ENCODE results near the gene TAMALIN.
"Not testable (repeated sequence)": the region's sequence is repeated elsewhere in the genome, so short reads cannot be mapped to it uniquely, and the experiment has no call there.

The TAMALIN gene

GRCh38 chr12:52006726-52007157 is at the start of gene TAMALIN:
Gene TAMALIN, plus strand, starts transcription at chr12:52006946. Its CDS starts 74 bp downstream, at chr12:52007020.
- no peak for DNase-seq (ENCODE audit: low spot score)

DNA sequence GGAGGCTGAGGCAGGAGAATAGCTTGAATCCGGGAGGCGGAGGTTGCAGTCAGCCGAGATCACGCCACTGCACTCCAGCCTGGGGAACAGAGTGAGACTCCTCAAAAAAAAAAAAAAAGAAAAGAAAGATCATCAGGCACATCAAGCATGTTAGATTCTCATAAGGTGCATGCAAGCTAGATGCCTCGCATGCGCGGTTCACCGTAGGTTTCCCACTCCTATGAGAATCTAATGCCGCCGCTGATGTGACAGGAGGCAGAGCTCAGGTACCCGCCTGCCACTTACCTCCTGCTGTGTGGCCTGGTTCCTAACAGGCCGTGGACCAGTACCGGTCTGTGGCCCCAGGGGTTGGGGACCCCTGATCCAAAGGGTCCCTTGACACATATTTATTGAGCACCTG is 48.2 kb upstream of the TAMALIN start:
- no peak for DNase-seq (ENCODE audit: low spot score)

- no peak for DNase-seq (ENCODE audit: low spot score)
These were observed 47.5 kb upstream of the TAMALIN start for GRCh38 chr12:51959211-51959610.

- DNase-seq (ENCODE audit: low spot score) = no peak
These were observed 46.8 kb upstream of the TAMALIN start for GRCh38 chr12:51959921-51960320.

- no peak for DNase-seq (ENCODE audit: low spot score)
These were observed 46.3 kb upstream of the TAMALIN start for GRCh38 chr12:51960488-51960887.

DNA sequence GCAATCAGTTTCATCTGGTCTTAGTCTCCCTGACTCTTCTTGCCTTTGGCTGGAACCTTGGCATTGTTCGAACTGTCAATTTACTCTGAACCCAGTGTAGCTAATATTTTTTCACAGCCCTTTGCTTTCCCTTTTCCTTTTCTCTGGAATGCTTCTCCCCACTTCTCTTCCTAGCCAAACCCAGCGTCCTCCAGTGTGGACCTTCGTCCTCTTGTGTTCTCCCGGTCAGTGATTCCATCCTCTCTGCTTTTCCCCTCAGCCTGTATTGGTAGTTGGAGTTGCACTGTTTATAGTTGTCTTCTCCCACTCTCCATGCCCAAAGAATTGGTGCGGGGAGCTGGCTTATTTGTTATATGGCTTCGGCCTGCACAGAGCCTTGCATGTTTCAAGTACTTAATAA is 45.9 kb upstream of the TAMALIN start:
- DNase-seq (ENCODE audit: low spot score) = no peak

- no peak for DNase-seq (ENCODE audit: low spot score)
These were observed 44.9 kb upstream of the TAMALIN start for GRCh38 chr12:51961834-51962233.

- DNase-seq (ENCODE audit: low spot score) = no peak
These were observed 44.0 kb upstream of the TAMALIN start for GRCh38 chr12:51962737-51963136.

DNA sequence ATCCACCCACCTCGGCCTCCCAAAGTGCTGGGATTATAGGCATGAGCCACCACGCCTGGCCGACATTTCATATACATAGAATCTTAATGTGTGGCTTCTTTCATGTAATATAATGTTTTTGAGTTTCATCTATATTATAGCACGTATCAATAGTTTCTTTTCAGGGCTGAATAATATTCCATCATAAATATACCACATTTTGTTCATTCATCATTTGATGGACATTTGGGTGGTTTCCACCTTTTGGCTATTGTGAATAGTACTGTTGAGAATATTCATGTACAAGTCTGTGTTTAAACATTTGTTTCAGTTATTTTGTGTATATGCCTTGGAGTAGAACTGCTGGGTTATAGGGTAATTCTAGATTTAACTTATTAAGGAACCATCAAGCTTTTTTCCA is 43.3 kb upstream of the TAMALIN start:
- DNase-seq (ENCODE audit: low spot score) = no peak

- DNase-seq (ENCODE audit: low spot score) = no peak
These were observed 37.1 kb upstream of the TAMALIN start for GRCh38 chr12:51969643-51970042.

GRCh38 chr12:51970904-51971646 is 35.7 kb upstream of the TAMALIN start:
- DNase-seq (ENCODE audit: low spot score) = peak; percentile 29

DNA sequence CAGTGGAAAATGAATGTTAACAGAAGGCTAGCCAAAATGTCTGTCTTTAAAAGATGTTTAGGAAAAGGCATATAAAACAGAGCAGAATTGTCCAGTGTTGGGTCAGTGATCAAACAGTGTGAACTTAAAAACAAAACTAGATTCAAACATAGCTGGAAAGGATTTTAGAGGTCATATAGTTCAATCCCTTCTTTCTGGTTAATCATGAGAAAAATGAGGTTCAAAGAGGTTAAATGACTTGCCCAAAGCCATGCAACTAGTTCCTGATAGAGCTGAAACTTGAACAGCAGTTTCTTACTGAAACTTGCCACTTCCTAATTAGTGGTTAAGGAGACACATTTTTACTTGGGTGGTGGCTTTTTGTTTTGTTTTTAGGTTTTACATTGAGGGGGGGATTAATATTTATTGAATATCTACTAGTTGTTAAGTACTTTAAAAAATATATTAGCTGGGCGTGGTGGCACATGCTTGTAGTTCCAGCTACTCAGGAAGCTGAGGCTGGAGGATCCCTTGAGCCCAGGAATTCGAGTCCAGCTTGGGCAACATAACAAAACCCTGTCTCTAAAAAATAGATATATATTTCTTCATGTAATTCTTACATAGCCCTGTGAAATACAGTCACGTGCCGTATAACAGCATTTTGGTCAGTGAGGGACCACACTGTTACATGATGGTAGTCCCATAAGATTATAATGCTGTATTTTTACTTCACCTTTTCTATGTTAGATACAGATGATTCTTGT is 34.9 kb upstream of the TAMALIN start:
- DNase-seq (ENCODE audit: low spot score) = no peak

DNA sequence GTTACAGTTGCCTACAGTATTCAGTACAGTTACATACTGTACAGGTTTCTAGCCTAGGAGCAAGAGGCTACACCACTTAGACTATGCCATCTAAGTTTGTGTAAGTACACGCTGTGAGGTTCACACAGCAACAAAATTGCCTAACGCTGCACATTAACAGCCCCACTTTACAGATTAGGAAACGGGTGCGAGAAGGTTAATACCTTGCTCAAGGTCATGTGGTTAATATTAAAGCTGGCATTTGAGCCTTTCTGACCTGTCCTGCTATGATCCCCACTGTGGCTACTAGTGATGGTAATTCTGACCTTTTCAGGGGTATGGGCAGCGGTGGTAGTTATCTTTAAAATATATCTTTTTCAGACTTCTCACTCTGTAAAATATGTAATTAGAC is 34.3 kb upstream of the TAMALIN start:
- DNase-seq (ENCODE audit: low spot score) = no peak

DNA sequence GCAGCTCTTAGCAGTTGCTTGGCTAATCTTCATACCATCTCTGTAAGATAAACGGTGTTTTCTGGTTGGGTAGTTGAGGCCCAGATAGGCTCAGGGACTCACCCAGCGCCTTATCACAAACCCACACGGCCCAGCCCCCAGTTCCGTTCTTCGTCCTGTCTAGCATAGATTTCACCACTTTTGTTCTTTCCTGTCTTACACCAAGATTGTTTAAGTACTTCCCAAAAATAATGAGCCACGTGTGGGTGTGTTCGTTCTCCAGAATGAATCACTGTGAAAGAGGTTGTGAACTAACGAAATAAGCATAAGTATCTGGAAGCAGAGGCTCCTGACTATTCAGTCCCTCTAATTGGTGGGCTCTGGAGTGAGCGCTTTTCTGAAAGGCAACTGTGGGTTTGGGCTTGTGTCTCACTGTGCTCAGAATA is 33.9 kb upstream of the TAMALIN start:
- no peak for DNase-seq (ENCODE audit: low spot score)

DNA sequence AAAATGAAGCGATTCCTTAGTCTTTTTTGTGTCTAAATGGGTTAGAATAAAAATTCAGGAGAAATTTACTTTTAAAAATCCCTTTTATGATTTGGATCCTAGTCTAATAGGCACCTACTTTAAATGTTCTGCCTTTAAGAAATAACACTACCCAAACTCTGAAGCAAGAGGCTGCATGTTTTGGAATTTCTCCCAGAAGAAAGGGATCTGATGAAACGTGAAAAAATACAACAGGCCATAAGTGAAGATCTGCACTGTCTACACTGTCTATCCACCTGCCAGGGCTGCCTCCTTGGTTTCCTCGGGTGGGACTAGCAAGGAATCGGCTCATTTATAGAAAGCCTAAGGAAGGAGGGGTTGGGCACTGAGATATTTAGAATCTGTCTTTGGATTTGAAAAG is 33.2 kb upstream of the TAMALIN start:
- no peak for DNase-seq (ENCODE audit: low spot score)

- no peak for DNase-seq (ENCODE audit: low spot score)
These were observed 32.1 kb upstream of the TAMALIN start for GRCh38 chr12:51974646-51975045.

GRCh38 chr12:51975196-51975595 is 31.6 kb upstream of the TAMALIN start:
- no peak for DNase-seq (ENCODE audit: low spot score)

DNA sequence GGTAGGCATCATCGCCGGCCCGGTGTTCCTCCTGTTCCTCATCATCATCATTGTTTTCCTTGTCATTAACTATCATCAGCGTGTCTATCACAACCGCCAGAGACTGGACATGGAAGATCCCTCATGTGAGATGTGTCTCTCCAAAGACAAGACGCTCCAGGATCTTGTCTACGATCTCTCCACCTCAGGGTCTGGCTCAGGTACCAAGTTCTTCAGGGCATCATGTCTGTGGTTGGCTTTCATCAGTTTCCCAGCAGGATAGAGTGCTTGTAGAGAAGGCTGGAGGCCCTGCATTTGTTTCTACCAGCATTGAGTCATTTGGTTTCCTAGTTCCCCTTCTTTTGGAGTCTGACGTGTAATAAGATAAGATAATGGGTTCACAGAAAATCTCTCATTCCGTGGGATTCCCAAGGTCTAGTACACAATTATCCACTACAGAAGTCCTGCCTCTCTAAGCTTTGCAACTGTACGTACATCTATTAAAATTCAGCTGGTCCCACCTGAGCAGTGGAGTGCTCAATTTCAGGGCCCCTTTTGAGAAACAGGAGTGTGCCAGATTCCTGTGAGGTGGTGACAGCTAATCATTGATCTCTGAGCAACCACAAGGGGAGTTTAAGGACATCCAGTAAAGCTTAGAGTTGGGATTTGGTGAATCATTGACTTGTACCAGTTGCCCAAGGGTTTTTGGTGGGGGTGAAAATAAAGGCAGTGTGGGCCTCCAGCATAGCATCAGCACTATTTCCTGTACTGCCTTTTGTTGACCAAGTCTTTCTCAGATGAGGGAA is 30.2 kb upstream of the TAMALIN start:
- DNase-seq (ENCODE audit: low spot score) = no peak

DNA sequence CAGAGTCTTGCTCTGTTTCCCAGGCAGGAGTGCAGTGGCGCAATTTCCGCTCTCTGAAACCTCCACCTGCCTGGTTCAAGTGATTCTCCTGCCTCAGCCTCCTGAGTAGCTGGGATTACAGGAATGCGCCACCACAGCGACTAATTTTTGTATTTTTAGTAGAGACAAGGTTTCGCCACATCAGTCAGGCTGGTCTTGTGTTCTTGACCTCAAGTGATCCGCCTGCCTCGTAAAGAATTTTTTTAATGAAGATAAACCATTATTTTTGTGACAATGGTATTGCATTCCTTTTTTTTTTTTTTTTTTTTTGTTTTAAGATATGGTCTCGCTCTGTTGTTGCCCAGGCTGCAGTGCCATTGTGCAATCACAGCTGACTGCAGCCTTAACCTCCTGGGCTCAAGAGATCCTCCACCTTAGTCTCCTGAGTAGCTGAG is 29.4 kb upstream of the TAMALIN start:
- DNase-seq (ENCODE audit: low spot score) = no peak

- DNase-seq (ENCODE audit: low spot score) = not testable (repeated sequence)
These were observed 27.4 kb upstream of the TAMALIN start for GRCh38 chr12:51979306-51979705.

DNA sequence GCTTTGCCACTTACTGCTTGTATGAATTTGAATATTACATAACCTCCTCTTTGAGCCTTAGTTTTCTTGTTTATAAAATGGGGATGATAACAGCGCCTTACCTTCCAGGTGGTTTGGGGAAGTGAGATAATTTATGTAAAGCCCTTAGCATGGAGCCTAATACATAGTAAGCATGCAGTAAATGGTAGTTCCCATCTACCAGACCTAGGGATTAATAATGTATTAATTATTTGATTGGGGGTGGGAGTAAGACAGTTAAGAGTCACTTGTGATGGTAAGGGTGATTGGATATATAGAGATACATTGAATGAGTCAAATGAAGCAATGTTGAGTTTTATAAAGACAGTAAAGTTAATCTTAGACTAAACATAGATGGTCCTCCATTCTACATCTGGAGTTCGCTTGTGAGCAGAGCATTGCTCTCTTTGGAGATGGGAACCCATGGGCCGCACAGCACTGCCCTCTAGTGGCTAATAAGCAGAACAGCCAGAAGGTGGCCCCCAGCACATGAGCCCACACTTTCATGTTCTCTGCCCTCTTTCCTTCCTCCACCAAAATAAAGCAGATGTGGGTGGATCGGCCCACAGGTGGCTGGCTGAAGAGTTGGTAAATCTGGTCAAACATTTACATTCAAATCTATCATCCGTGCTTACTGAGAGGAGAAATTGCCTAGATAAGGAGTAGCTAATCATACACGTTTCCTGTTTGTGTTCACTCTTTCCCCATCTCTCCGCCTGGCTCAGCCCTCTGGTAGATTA is 26.5 kb upstream of the TAMALIN start:
- DNase-seq (ENCODE audit: low spot score) = peak; percentile 82

DNA sequence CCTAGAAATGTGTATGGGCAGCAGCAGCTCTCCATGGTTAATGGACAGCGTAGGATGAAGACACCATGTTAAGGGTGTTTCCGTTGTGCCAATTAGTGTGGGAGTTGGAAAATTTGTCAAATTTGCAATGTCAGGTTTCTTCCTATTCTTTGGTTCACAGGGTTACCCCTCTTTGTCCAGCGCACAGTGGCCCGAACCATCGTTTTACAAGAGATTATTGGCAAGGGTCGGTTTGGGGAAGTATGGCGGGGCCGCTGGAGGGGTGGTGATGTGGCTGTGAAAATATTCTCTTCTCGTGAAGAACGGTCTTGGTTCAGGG is 26.0 kb upstream of the TAMALIN start:
- no peak for DNase-seq (ENCODE audit: low spot score)
